NCI-H2107 treated with DMSO at 0.1 percent for 48 hours (cell line): ENCODE measurements around the gene MBTD1.
"Not testable (repeated sequence)": the region's sequence is repeated elsewhere in the genome, so short reads cannot be mapped to it uniquely, and the experiment has no call there.

Experiments used
- DNase-seq: peaks from one replicate; lab custom pipeline; 2025; ENCODE audit not compliant: unreplicated experiment; lab: John Stamatoyannopoulos, UW

Gene MBTD1

DNA sequence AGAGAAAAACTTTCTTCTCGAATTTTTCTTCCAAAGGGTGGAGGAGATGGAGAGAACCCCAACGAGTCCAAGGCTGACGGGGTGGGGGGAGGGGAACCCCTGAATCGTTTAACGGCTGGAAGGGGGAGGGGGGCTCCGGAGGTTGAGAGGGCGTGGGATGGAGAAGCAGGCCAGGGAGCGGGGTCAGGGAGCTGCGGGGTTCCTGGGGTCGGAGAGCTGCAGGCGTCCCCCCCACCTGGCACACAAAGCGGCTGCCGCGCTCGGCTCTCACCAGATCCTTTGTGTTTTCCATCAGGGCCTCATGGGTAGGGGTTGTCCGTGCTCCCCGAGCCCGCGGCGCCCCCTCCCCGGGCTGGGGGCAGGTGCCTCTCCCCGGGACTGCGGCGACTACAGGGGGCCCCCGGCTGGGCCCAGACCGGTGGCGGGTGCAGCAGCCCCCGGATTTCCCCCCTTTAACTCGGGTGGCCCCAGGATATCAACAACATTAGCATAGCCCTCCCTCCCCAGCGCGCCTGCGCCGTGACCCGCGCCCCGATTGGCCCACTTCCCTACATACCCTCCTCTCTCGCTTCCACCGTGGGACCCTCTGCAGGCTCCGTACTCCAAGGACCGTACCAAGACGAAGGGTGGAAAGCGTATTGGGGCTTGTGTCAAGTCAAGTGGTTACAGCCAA lies at the start of gene MBTD1:
TSS of gene MBTD1 (minus strand) at position 486 of the 673 bp plus-strand sequence. CDS start 34,888 bp downstream, outside the sequence.
- DNase-seq = peak; percentile 94

DNA sequence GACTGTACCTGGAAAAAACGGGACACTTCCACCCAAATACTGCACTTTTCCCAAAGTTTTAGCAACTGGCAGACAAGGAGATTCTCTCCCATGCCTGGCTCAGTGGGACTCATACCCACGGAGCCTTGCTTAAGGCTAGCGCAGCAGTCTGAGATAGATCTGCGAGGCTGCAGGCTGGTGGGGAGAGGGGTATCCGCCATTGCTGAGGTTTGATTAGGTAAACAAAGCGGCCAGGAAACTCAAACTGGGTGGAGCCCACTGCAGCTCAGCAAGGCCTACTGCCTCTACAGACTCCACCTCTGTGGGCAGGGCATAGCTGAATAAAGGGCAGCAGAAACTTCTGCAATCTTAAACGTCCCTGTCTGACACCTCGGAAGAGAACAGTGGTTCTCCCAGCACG lies 45.3 kb upstream of the MBTD1 start:
- DNase-seq = no peak

DNA sequence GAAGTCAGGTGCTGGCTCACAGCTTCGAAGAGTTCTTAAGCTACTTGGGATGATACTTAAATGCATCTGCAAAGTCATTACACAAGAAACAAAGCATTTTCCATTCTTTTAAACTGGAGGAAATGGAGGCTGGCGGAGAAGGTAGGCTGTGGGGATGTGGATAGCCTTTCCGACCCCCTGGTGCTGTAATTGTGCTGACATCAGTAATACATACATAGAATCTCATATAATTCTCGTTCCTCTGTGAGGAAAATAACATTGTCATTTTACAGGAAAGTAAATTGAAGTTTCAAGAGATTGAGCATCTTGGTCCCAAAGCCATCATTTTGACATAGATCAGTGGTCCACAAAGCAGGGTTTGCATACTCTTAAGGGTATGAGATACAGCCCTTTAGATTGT lies 40.0 kb upstream of the MBTD1 start:
- no peak for DNase-seq

DNA sequence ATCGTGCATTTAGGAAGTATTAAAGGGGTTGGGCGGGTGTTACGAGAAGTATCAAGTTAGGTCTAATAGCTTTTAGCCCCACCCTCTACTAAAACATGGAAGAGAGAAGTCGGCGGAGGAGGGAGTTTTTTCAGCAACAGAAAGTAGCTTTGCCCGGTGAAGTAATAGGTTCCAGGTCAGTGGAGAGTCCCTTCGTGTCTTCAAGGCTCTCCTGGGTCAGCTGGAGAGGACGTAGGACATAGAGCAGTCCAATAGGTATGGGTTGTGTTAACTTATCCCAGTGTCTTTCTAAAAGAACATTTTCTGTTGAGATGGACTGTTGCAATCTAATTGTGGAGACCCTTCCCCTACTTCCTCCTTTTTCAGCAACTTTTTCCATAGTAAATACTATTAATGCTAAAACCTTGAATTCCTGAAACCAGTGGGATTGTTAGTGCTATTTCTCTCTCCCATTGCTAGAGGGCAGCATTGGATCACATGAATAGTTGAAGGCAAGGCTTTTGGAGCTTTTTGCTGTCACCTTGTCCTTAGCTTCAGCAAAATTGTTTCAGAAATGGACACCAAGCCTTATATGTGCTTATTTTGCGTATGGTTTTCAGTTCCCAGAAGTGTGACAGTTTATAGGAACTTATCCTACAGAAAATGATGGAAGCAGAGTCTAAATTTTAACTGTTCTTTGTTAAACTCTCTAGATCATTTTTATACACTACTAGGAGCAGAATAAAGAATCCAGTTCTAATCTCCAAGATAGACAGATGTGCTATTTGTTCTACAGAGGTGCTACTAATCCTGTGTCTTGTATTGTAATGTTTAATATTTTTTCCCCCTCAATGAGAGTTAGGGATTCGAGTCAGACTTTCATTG lies 38.9 kb upstream of the MBTD1 start:
- DNase-seq = no peak

DNA sequence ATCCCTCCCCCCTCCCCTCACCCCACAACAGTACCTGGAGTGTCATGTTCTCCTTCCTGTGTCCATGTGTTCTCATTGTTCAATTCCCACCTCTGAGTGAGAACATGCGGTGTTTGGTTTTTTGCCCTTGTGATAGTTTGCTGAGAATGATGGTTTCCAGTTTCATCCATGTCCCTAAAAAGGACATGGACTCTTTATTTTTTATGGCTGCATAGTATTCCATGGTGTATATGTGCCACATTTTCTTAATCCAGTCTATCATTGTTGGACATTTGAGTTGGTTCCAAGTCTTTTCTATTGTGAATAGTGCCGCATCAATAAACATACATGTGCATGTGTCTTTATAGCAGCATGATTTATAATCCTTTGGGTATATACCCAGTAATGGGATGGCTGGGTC lies 34.5 kb upstream of the MBTD1 start:
- DNase-seq = not testable (repeated sequence)

DNA sequence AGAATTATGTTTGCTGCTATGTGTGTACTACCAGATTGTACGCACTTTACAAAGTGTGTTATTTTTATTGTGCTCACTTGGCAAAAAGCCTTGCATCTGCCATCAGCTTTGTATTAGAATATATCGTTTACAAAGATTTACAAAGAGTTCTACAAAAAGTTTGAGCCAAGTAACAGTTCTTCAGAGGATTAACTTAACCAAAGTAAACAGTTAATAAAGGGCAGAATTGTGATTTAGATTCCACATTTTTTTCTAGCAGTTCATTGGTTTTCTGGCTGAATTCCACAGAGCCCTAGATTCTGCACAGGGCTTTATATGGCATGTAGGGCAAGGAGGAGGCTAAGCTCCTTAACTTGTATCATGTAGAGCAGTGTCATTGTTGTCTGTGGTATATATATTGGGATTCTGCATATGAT lies 29.9 kb upstream of the MBTD1 start:
- no peak for DNase-seq

DNA sequence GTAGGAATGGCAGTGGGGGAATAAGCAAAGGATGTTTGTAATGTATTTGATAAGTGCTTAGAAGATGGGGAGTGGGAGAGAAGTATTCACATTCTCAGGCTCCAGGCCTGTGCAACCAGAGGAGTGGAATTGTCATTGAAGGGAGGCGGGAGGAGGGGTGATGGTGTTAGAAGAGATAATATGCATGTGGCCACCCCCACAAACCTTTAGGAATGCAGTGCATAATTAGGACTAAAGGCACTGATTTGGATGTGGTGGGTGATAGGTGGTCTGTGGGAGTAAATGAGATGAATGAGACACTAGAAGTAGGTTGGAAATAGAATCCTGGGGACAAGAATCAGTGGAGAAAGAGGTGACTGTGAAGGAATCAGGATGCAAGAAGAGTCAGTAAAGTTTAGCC lies 27.6 kb upstream of the MBTD1 start:
- DNase-seq = no peak

DNA sequence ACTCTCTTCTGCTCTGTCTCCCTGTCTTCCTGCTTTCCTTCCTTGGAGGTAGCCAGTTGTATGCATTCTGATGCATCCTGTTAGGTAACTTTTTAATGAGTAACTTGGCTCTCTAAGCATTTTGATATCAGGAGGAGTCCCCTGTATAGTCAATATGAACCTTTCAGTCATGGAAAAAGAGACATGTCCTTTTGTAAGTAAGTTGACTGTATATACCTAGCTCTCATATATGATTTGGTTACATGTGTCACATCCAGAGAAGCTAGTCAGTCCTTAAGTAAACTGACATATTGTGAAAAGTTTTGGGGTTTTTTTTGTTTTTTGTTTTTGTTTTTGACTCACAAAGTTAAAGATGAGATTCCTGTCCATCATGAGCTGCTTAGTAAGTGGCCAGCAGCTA lies 19.3 kb upstream of the MBTD1 start:
- no peak for DNase-seq

DNA sequence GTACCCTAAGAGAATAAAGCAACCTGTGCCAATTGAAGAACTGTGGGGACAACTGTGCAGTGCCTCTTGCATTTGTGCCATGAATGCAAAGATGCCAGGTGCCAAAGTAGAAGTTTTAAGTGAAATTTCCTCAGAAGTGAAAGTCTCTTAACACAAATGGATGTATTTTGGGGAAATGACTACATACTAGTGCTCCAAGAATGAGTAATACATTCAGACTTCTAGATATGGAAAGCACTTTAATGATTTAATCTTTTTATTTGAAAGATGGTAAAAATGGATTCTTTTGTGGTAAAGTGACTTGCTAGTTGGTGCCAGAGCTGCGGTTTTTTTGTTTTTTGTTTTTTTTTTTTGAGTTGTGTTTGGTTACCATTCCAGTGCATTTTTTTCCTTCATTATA lies 15.5 kb upstream of the MBTD1 start:
- DNase-seq = no peak

DNA sequence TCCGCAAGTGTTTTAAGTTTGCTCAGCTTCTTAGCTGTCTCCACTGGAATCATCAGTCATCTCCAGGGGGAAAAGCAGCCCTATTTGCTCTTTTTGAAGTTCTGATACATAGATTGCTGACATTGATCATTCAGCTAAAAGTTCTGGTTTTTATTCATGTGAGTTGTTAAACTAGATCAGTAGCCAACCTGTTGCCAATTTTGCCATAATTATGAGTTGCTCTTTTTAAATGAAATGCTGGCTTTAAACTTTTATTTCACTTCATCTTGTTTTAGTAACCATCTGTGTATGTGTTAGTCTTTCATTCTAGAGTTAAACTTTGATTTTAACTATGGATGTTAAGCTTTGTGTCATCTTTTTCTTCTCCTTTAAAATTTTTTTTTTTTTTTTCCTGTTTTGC lies 13.0 kb upstream of the MBTD1 start:
- no peak for DNase-seq

DNA sequence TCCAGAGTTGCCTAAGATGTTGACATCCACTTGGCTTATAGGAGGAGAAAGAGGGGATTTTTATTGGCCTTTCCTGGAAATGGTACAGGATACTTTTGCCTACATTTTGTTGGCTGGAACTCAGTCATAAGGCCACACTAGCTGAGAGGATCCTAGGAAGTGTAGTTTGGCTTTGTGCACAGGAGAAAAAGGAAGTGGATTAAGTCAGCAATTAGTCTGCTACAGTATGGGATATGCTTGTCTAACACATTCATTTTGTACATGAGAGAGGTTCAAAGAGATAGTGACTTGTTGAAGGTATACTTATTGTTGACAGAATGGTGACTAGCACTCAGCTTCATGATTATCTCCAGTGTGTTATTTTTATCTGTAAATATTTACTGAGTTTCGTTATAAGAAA lies 10.8 kb upstream of the MBTD1 start:
- DNase-seq = no peak

DNA sequence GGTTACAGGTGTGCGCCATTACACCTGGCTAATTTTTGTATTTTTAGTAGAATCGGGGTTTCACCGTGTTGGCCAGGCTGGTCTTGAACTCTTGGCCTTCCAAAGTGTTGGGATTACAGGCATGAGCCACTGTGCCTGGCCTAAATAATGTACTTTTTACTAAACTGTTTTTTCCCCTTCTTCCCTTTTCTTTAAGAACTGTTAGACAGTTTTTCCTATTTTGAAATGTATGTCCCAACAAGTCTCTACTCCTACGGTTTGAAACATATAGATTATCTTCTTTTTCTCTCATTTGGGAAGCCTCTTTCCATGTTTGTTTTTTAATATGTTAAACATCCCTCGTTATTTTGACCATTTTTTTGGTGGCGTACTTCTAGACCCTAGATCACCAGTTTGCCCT lies 10.1 kb upstream of the MBTD1 start:
- no peak for DNase-seq

DNA sequence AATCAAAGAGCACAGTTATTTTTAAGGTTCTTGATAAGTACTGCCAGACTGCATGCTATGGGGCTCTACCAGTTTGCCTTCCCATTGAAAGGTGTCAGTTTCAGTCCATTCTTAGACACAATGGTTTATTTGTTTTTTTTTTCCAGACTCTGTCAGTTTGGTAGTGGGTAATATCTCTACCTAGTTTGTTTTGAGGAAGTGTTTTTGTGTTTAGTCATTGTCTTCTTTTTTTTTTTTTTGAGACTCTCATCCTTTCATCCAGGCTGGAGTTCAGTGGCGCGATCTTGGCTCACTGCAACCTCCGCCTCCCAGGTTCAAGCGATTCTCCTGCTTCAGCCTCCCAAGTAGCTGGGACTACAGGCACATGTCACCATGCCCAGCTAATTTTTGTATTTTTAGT lies 4.6 kb upstream of the MBTD1 start:
- DNase-seq = not testable (repeated sequence)

DNA sequence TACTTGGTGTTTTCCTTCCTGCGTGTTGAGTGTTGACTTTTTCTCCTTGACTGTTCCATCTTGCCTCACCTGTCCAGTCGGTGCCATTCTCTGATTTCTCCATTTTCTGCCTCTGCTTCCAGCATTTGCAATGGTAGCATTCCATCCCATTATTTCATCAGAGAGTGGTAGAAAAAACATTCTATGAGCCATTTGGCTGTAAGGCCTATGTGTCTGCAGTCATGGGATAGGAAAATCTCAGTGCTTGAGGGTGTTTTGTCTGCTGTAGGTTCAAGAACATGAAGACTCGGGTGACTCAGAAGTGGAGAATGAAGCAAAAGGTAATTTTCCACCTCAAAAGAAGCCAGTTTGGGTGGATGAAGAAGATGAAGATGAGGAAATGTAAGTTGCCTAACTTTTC lies 3.2 kb upstream of the MBTD1 start:
- no peak for DNase-seq

DNA sequence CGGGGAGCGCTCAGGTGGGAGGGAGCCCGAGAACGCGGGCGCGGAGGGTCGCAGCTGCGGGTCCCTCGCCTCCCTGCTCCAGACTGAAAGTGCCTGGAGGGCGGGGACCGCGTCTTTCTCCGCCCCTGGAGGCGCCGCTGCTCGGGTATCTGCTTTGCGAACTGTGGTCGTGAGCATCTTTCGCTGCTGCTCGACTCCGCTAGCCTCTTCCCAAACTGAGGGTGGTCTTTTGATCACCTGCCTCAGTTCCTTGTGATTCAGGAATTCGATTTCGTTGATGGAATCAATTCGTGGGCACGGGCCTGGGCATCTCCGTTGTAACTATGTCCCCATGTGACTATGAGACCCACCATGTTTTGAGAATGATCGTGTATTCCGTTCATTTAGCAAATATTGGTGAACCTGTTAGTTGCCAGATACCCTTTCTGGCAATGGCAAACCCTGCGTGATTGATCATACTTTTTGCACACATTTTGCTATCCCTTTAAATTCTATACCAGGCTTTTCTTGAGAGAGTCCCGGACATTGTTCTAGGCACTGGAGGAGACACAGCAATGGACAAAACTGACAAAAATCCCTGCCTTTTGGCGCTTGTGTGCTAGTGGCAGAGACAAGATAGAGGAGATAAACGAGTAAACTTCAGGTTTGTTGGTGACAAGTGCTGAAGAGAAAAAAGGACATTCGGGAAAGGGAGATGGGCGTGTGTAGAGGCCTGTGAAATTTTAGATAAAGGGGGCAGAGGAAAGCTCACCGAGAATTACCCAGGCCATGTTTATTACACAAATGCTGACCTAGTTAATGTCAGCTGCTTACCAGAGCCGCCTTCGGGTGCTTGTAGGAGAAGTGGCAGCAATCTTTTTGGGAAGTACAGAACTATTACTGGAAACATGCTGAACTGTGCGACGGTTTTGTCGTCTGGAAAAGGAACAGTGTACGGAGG lies 1.4 kb upstream of the MBTD1 start:
- DNase-seq = peak; percentile 12

DNA sequence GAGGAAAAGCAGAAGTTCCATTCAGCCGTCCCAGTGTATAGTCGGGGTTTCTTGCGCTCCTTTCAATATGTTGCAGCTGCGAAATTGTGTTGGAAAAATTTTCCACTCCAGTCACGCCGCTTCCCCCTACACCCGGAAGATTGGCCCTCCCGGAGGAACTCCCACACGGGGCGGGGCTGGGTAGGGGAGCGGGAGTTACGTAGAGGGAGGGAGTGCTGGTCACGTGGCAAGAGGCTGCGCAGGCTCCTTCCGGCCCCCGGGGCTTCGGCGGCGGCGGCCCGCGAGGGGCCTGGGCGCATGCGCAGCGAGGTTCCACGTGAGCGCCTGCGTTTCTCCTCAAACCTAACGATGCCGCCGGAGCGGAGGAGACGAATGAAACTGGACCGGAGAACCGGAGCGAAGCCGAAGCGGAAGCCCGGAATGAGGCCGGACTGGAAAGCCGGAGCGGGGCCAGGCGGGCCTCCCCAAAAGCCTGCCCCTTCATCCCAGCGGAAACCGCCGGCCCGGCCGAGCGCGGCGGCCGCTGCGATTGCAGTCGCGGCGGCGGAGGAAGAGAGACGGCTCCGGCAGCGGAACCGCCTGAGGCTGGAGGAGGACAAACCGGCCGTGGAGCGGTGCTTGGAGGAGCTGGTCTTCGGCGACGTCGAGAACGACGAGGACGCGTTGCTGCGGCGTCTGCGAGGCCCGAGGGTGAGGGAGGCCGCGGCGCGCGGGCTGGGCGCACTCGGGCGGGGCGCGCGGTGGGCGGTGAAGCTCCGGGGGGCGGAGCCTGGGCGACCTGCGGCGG lies 581 bp upstream of the MBTD1 start, which contains the start of gene UTP18:
TSS of gene UTP18 (plus strand) at position 310 of the 787 bp plus-strand sequence. CDS start at position 349, 39 bp downstream.
- peak; percentile 96 for DNase-seq

DNA sequence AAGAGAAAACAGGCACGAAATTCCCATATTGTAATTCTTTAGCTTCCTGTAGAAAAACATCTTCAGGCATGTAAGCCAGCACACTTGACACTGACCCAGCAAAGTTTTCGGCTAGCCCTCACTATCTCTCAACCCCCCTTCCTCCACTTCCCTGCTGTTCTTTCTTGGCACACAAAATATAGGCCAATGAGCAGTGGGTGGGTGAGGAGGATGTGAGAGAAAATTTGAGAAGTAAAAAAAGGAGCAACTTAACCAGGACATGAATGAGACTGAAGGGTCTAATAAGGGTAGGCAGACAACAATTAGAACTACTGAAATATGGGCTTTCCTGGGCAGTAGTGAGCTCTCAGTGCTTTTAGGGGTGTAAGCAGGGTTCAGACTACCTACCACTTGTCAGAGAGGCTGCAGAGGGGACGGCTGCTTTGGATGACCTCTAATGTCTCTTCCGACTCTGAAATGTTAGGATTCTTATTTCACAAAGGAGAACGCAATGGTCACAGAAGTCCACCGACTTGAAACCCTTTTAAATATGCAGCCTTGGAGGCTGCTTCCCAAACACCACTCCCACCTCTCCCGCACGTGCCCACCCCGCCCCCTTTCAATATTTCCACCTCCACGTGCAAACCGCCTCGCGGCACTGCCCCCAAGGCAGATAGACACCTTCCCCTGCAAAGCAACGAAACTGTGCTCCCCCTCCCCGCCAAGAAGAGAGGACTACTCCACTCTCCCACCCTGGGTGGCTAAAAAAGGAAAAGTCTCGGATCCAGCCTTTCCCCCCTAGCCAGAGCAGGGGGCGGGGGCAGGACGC lies 889 bp downstream of the MBTD1 start:
- no peak for DNase-seq

DNA sequence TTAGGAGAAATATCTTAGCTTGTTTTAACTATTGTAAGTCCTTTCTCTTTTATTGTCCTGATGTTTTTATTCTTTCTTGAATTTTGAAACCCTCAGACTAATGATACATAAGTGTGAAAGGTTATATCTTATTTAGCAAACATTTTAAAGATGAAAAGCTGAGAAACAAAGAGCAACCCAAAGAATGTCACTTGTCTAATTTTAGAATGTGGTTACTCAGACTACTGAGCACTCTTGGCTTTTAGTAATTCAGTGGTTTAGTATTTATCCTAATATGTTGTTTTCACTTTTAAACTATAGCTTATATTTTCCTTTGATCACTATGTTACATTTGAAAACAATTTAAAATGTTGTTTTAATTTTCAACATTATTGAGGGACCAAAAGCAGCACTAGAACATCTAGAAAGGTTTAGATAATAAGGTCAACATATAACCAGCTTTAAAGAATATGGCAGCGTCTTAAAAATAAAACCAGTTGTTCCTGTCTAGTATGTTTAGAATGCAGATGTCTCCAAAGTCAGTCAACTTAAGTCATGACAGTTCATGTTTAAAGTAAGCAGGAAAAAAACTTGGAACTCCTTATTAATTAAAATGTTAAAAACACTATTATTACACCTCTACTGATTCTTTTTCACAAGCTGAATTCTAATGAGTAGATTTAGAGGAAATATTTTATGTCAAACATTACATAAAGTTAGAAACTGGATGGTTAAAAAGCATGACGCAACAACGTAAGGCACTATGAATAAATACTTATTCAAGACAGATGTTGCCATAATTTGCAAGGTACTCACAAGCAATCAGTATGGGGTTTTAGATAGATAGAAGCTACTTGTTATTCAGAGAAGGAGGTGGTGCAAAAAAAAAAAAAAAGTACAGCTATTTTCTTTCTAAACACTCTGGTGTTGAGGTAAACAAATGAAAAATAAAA lies 2.4 kb downstream of the MBTD1 start:
- no peak for DNase-seq

DNA sequence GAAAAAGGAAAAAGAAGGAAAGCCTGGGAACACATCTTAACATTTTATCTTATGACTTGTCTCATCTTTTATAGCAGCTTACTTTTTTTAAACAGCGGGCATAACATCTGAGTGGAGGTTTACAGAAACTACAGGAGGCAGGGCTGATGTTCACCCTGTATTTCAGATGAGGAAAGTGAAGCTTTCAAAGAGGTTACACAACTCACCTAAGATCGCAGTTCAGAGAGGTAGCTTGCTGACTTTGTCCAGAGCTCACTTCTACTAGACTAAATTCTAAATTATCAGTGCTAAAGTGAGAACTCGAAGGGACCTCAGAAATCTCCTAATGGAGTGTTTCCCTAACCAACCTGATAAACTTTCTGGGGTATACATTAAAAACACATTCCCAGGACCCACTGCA lies 3.7 kb downstream of the MBTD1 start:
- no peak for DNase-seq
